HG03060 (cell line): ENCODE results near the gene C1QL4.
"Not testable (repeated sequence)": the region's sequence is repeated elsewhere in the genome, so short reads cannot be mapped to it uniquely, and the experiment has no call there.

Source experiments
- ATAC-seq: cut with Tn5 transposase; IDR thresholded peaks from one replicate; pipeline ENCODE4 v1.9.1; 2021; ENCODE audit warnings: low read depth, moderate number of reproducible peaks; ENCODE audit not compliant: unreplicated experiment

Gene C1QL4

DNA sequence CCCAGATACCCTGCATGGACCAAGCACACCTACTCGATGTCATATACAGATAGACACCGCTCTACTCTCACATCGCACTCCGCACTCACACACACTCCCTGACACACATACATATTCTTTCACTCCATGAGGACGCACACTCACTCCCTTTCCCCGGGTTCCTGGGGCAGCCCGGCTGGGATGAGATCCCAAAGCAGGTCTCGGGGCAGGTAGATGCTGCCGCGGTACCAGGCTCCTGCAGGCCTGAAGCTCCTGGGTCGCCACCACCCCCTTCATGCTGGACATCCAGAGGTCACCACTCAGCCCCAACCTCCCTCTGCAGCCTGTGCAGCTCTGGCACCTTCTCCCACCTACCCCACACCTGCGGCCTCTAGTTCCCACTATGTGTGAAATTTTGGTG is 2.3 kb downstream of the C1QL4 start:
- no peak for ATAC-seq

DNA sequence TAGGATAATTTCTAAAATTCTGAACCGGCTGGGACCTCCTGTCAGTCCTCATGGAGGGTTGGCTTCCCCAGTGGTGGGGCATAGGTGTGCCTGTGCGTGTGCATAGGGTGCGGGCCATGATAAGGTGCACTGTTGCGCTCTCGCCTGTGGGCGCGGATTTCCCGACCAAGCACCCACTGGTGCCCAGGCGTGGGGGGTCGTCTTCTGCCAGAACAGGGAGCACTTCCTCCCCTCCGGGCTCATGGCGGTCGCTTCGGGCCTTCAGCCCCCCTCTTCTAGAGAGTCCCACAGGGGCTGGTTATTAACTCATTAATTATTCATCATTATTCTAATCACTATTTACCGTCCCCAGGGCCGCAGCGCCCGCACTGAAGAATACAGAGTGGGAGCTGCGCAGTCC is 2.8 kb downstream of the C1QL4 start:
- ATAC-seq = no peak

DNA sequence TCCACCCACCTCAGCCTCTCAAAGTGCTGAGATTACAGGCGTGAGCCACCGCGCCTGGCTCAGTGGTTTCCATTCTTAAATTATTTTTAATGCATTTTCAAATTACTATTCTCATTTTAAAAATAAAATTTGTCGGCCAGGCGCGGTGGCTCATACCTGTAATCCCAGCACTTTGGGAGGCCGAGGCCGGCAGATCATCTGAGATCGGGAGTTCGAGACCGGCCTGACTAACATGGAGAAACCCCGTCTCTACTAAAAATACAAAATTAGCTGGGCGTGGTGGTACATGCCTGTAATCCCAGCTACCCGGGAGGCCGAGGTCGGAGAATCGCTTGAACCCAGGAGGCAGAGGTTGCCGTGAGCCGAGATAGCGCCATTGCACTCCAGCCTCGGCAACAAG is 3.2 kb downstream of the C1QL4 start:
- ATAC-seq = not testable (repeated sequence)

- ATAC-seq = no peak
These were observed 4.1 kb downstream of the C1QL4 start for GRCh38 chr12:49332891-49333371.

GRCh38 chr12:49332441-49332861 is 4.5 kb downstream of the C1QL4 start:
- ATAC-seq = no peak

DNA sequence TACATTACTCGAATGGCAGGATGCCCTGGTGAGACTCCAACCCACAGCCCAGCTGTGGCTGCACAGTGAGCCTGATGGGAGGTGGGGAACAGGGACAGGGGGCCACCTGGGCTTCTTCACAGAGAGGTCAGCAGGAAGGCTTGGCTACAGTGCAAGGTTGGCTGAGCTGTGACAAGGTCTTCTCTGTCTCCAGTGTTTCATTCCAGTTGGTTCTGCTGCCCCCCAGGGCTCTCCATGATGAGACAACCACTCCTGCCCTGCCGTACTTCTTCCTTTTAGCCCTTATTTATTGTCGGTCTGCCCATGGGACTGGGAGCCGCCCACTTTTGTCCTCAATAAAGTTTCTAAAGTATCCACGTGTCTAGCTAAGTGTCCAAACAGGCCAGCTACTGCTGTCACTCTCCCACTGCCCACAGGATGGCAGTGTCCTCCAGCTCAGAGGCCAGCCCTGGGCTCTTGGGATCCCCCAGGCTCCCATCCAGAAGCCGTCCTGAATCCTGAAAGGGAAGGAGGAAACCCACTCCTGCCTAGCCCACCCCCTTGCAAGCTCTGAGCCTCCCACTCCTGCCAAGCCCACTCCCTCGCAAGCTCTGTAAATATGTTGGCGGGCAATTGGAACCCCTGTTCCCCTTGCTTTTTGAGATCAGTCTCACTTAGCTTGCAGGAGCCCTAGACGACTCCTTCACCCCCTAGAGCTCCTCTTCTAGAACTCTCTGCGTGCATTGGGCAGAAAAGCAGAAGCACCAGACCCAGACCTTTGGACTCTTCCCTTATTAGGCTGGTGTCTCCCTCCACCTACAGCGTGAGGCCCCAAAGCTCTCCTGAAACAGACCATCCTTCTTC is 5.4 kb downstream of the C1QL4 start:
- ATAC-seq = no peak

- no peak for ATAC-seq
These were observed 6.2 kb downstream of the C1QL4 start for GRCh38 chr12:49330631-49331379.

GRCh38 chr12:49330032-49330619 is 6.9 kb downstream of the C1QL4 start:
- no peak for ATAC-seq

- ATAC-seq = no peak
These were observed 8.2 kb downstream of the C1QL4 start for GRCh38 chr12:49328816-49329215.

DNA sequence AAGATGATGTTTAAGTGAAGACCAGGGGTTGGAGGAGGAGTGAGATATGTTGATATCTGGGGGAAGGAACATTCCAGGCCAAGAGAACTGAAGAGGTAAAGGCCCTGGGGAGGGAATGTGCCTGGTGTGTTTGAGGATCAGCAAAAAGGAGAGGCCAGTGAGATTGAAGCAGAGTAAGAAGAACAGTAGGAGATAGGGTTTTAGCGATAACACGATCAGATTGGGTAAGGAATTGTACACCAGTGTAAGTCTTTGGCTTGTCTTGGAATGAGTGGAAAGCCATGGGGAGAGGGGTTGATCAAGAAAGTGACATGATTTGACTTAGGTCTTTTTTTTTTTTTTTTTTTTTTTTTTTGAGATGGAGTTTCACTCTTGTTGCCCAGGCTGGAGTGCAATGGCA is 9.1 kb downstream of the C1QL4 start:
- no peak for ATAC-seq

DNA sequence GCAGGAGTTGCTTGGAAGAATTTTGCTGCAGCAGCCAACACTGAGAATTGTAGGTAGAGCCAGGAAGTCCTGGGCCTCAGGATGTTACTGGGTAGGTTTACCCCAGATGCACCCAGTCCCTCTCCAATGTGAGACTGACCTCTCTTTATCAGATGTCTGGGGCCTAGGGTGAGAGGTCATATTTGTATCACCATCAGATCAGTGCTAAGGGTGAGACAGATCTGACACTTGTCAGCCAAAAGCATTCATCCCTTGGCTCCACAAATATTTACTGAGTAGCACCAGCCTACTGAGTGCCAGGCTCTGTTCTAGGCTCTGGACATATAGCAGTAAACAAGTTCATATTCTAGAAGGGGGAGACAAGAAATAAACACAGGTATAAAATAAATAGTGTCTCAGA is 9.6 kb downstream of the C1QL4 start:
- ATAC-seq = no peak

- ATAC-seq = no peak
These were observed 11.4 kb downstream of the C1QL4 start for GRCh38 chr12:49325606-49326005.

DNA sequence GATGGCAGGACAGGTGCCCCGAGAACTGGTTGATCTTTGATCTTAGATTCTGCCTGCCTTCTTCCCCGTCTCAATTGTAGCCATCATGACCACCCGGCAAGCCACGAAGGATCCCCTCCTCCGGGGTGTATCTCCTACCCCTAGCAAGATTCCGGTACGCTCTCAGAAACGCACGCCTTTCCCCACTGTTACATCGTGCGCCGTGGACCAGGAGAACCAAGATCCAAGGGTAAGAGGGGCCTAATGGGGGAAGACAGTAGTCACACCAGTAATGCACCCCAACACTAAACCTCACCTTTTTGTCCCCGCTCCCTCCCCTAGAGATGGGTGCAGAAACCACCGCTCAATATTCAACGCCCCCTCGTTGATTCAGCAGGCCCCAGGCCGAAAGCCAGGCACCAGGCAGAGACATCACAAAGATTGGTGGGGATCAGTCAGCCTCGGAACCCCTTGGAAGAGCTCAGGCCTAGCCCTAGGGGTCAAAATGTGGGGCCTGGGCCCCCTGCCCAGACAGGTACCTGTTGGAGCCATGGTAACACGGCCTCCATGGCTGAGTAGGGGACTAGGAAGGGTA is 13.4 kb downstream of the C1QL4 start:
- ATAC-seq = no peak

- peak; percentile 90 for ATAC-seq
These were observed 14.1 kb downstream of the C1QL4 start, which contains the start of gene TROAP for GRCh38 chr12:49322708-49323523. TSS of gene TROAP (plus strand) at chr12:49323255. CDS start at chr12:49323609, 354 bp downstream.

DNA sequence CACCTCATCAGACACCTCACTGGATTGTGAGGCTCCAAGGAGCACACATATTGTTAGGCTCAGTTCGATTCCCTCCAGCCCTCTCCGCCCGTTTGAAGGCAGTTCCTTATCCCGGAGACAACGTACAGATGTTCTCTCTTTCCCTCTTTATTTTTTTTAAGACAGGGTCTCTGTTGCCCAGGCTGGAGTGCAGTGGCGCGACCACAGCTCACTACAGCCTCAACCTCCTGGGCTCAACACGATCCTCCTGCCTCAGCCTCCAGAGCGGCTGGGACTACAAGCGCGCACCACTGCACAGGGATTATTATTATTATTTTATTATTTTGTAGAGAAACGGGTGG is 14.7 kb downstream of the C1QL4 start:
- ATAC-seq = no peak

DNA sequence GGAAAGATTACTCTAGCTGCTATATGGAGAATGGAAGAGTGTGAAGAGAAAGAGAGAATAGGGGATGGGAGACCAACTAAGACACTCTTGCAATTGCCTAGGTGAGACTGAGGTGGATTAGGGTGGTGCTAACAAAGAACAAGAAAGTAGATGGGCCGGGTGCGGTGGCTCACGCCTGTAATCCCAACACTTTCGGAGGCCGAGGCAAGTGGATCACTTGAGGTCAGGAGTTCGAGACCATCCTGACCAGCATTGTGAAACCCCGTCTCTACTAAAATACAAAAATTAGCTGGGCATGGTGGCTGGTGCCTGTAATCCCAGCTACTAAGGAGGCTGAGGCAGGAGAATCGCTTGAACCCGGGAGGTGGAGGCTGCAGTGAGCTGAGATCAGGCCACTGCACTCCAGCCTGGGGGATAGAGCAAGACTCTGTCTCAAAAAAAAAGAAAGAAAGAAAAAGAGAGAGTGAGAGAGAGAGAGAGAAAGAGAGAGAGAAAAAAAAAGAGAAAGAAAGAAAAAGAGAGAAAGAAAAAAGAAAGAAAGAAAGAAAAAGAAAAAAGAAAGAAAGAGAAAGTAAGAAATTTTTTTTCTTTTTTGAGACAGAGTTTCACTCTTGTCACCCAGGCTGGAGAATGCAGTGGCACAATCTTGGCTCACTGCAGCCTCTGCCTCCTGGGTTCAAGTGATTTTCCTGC is 16.4 kb downstream of the C1QL4 start:
- ATAC-seq = not testable (repeated sequence)

DNA sequence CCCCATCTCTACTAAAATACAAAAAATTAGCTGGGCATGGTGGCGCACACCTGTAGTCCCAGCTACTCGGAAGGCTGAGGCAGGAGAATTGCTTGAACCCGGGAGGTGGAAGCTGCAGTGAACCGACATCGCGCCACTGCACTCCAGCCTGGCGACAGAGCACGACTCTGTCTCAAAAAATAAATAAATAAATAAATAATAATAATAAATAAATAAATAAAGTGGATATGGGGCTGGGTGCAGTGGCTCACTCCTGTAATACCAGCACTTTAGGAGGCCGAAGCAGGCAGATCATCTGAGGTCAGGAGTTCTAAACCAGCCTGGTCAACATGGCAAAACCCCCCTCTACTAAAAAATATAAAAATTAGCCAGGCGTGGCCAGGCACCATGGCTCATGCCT is 19.9 kb downstream of the C1QL4 start:
- not testable (repeated sequence) for ATAC-seq

DNA sequence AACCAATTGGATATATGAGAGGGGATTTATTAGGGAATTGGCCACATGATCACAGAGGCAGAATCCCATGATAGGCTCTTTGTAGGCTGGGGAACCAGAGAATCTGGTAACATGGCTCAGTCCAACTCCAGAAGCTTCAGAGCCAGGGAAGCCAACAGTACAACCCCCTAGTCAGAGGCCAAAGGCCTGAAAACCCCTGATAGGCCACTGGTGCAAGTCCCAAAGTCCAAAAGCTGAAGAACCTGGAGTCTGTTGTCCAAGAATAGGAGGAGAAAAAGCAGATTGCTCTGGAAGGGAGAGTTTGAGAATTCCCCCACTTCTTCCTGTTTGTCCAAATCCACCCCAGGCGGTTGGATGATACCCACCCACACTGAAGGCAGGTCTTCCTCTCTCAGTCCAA is 22.2 kb downstream of the C1QL4 start:
- ATAC-seq = no peak

DNA sequence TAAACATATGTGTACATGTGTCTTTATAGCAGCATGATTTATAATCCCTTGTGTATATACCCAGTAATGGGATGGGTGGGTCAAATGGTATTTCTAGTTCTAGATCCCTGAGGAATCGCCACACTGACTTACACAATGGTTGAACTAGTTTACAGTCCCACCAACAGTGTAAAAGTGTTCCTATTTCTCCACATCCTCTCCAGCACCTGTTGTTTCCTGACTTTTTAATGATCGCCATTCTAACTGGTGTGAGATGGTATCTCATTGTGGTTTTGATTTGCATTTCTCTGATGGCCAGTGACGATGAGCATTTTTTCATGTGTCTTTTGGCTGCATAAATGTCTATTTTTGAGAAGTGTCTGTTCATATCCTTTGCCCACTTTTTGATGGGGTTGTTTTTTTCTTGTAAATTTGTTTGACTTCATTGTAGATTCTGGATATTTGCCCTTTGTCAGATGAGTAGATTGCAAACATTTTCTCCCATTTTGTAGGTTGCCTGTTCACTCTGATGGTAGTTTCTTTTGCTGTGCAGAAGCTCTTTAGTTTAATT is 26.5 kb downstream of the C1QL4 start:
- not testable (repeated sequence) for ATAC-seq
